Esophagus squamous epithelium (tissue), 5 donors: Measurements from ENCODE around the gene FBXO2. TPM values are rescaled to one million over a fixed set of nuclear protein-coding genes. Genes with fewer than 3 reads are reported as not detected.

ENCODE experiments used
- DNase-seq: peaks from one replicate; lab custom pipeline; 2025; lab: John Stamatoyannopoulos, UW
- H3K27ac ChIP-seq, 4 donors: fragments of 200-600 bp; sonication (generic); one replicate each; pipeline ENCODE4 v1.5.1; 2016 to 2019; ENCODE audit warnings: mild to moderate bottlenecking in 1 of 4
- H3K27me3 ChIP-seq, 4 donors: fragments of 200-600 bp; sonication (generic); 1 replicate in 3 of 4; 2 replicates in 1 of 4; pipeline versions ENCODE4 v1.5.1 to v1.6.0; 2017 to 2021; ENCODE audit warnings: antibody characterized with exemption in 1 of 4
- H3K36me3 ChIP-seq, 3 donors: fragments of 200-600 bp; sonication (generic); one replicate each; pipeline ENCODE4 v1.5.1; 2016 to 2019
- H3K4me1 ChIP-seq, 3 donors: fragments of 200-600 bp; sonication (generic); one replicate each; pipeline ENCODE4 v1.5.1; 2017 to 2019
- H3K4me3 ChIP-seq, 4 donors: fragments of 200-600 bp; sonication (generic); 1 replicate in 3 of 4; 2 replicates in 1 of 4; pipeline ENCODE4 v1.5.1; 2016 to 2019; ENCODE audit warnings: mild to moderate bottlenecking in 2 of 4, moderate library complexity in 1 of 4
- H3K9me3 ChIP-seq, 3 donors: fragments of 200-600 bp; sonication (generic); one replicate each; pipeline ENCODE4 v1.5.1; 2016 to 2019
- CTCF ChIP-seq, 6 experiments: fragments of 450-650 bp in 4 of 6; fragments of 200-600 bp in 2 of 6; sonication (generic) in 2 of 6; IDR thresholded peaks; one replicate each; pipeline ENCODE4 v1.5.1; 2016 to 2019; ENCODE audit warnings: antibody characterized with exemption in 6 of 6, mild to moderate bottlenecking in 4 of 6, moderate library complexity in 4 of 6
- POLR2A ChIP-seq, 4 donors: fragments of 450-650 bp; IDR thresholded peaks; one replicate each; pipeline ENCODE4 v1.6.1; 2017; ENCODE audit warnings: antibody characterized with exemption in 4 of 4, mild to moderate bottlenecking in 4 of 4, moderate library complexity in 3 of 4
- WGBS, 2 donors: methylation state at CpG; one replicate each; pipeline ENCODE4 v1.1.5; 2018; 5-methylcytosine and 5-hydroxymethylcytosine counted together
- intact Hi-C: fragments of 100-400 bp; cut with DNase I; formaldehyde crosslinking; loops from one replicate; pipeline ENCODE4 v1.15.0; 2022
- total RNA-seq, 4 donors: library from RNA; depleted of rRNA; stranded (reverse); fragments of >200 nt; gene quantifications; one replicate each; pipeline ENCODE4 v1.1.0, GENCODE V29; 2016
- donor health status: DM: yes; HTN: yes; CAD: no.

The FBXO2 gene
- total RNA-seq, 4 donors from 2014 or later, result 2.6 to 13.6 (median 8.0) TPM

GRCh38 chr1:11622398-11622797, 31.8 kb downstream of the FBXO2 start:
- WGBS, 2 donors, result 40 to 44% methylated on average over 1 of the region's 3 CpGs
- H3K9me3 ChIP-seq, result no peaks in the 10 kb centered on the region
- H3K27ac ChIP-seq, result no peak overlapping the region
- intact Hi-C loops, result no loop called here
- no peak for TF ChIP-seq POLR2A (IDR thresholded peaks at IDR 0.05)
- no peak for TF ChIP-seq CTCF (IDR thresholded peaks at IDR 0.05)
- no peak overlapping the region for H3K4me3 ChIP-seq
- no peak for DNase-seq
- peaks cover 0 to 89% (median 0%) of the 10 kb centered on the region in 4 donors for H3K27me3 ChIP-seq
- H3K36me3 ChIP-seq, result no peaks in the 10 kb centered on the region
- no peaks in the 10 kb centered on the region for H3K4me1 ChIP-seq

- TF ChIP-seq POLR2A (IDR thresholded peaks at IDR 0.05), result no peak
- TF ChIP-seq CTCF (IDR thresholded peaks at IDR 0.05), result no peak
- Histone ChIP-seq H3K27ac (no peak overlapping the region), H3K27me3 (peaks cover 0 to 89% (median 0%) of the 10 kb centered on the region in 4 donors), H3K36me3 (no peaks in the 10 kb centered on the region), H3K4me1 (no peaks in the 10 kb centered on the region), H3K9me3 (no peaks in the 10 kb centered on the region), H3K4me3 (no peak overlapping the region)
- no peak for DNase-seq
- WGBS, 2 donors, result 80 to 90% methylated on average over 5 of the region's 5 CpGs
- intact Hi-C loops, result no loop called here
These were observed 33.3 kb downstream of the FBXO2 start for GRCh38 chr1:11620924-11621323.

GRCh38 chr1:11620405-11620804, 33.8 kb downstream of the FBXO2 start:
- intact Hi-C loops, result no loop called here
- WGBS, 2 donors, result 37 to 47% methylated on average over 11 to 12 of the region's 12 CpGs
- no peak overlapping the region for H3K27ac ChIP-seq
- DNase-seq, result no peak
- TF ChIP-seq POLR2A (IDR thresholded peaks at IDR 0.05), result no peak
- TF ChIP-seq CTCF (IDR thresholded peaks at IDR 0.05), result no peak
- H3K4me3 ChIP-seq, result no peak overlapping the region
- H3K4me1 ChIP-seq, result no peaks in the 10 kb centered on the region
- H3K27me3 ChIP-seq, result peaks cover 0 to 88% (median 0%) of the 10 kb centered on the region in 4 donors
- H3K36me3 ChIP-seq, result no peaks in the 10 kb centered on the region
- no peaks in the 10 kb centered on the region for H3K9me3 ChIP-seq

GRCh38 chr1:11617741-11618140, 36.5 kb downstream of the FBXO2 start:
- Histone ChIP-seq H3K9me3 (no peaks in the 10 kb centered on the region), H3K4me1 (no peaks in the 10 kb centered on the region), H3K27ac (no peak overlapping the region), H3K4me3 (no peak overlapping the region), H3K36me3 (no peaks in the 10 kb centered on the region), H3K27me3 (peaks cover 0 to 92% (median 0%) of the 10 kb centered on the region in 4 donors)
- TF ChIP-seq POLR2A (IDR thresholded peaks at IDR 0.05) (no peak), CTCF (IDR thresholded peaks at IDR 0.05) (no peak)
- WGBS, 2 donors, result 83 to 85% methylated on average over 2 of the region's 2 CpGs
- DNase-seq, result no peak
- intact Hi-C loops, result no loop called here

- 72% methylated on average over 2 of the region's 7 CpGs; no CpG with 5 or more reads in 1 of the 2 donors for WGBS, 2 donors
- no peak for DNase-seq
- Histone ChIP-seq H3K4me3 (no peak overlapping the region), H3K36me3 (no peaks in the 10 kb centered on the region), H3K27ac (no peak overlapping the region), H3K4me1 (no peaks in the 10 kb centered on the region), H3K9me3 (no peaks in the 10 kb centered on the region), H3K27me3 (peaks cover 0 to 89% (median 0%) of the 10 kb centered on the region in 4 donors)
- intact Hi-C loops, result no loop called here
- TF ChIP-seq POLR2A (IDR thresholded peaks at IDR 0.05) (no peak), CTCF (IDR thresholded peaks at IDR 0.05) (peak in 1 of 6 experiments; percentile 26)
These were observed 36.9 kb downstream of the FBXO2 start for GRCh38 chr1:11617314-11617713.
